ENCODE measurements around the gene SLC37A2. TPM values are rescaled to one million over a fixed set of nuclear protein-coding genes. Genes with fewer than 3 reads are reported as not detected.

SLC37A2 gene
- total and polyA plus RNA-seq, 2 of the 13 experiments (the other 11 are each of a cell fraction or from before 2014, with no cell fraction given): 4.6 to 7.1 TPM

DNA sequence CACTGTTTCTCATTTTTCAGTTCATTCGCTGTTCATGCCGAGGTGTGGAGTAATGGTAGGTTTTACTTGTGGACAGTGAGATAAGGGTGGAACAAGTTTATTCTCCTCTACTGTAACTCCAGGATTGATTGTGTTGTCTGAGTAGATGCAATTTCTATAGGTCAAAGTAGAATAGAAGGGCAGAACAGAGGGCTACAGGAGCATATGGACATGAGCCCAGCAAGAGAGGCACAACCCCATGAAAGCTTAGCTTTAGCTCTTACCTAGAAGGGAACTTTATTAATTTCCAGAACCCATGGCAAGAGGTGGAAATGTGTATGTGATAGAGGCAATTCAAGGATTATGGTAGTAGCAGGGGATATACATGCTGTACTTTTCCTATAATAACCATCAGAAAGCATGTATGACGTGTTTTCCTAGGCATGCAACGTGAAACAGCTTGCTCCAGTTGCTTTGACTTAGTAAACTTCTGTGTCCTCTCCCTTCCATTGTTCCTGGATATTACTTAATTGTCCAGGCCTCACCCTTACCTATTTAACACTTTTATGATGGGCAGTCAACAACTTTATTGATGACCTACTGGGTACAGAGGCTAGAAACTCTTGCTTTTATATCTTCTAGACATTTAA is 13.8 kb upstream of the SLC37A2 start:
- in situ Hi-C loops (cut with HindIII; ENCODE audit: extremely low pct_ligation_motif_present, low pct_unique_long_range_greater_than_20kb) (no loop called here), intact Hi-C loops (cut with micrococcal nuclease; ENCODE audit: unreplicated experiment) (no loop called here)
- Histone ChIP-seq H4K20me1 (ENCODE audit: insufficient read depth, low read length) (no peaks in the 10 kb centered on the region), H3K4me1 (ENCODE audit: insufficient read depth, low read length) (no peaks in the 10 kb centered on the region), H3K27me3 (ENCODE audit: control insufficient read depth in 1 of 2, insufficient read depth in 2 of 2, low read length in 2 of 2) (no peaks in the 10 kb centered on the region), H3K4me2 (ENCODE audit: low read depth, low read length) (no peak overlapping the region), H3K27ac (ENCODE audit: extremely low read length, insufficient read depth, low read length) (no peak overlapping the region), H2AFZ (ENCODE audit: low read length) (no peak overlapping the region), H3K36me3 (replicated peaks in 1 of 2; ENCODE audit: control insufficient read depth in 1 of 2, insufficient read depth in 2 of 2, low read length in 2 of 2) (no peaks in the 10 kb centered on the region), H3K9ac (ENCODE audit: insufficient read depth, low read depth, low read length) (no peak overlapping the region), H3K79me2 (ENCODE audit: insufficient read depth, low read length) (no peaks in the 10 kb centered on the region), H3K4me3 (replicated peaks in 1 of 3; ENCODE audit: insufficient read depth in 1 of 3, low read depth in 2 of 3, low read length in 3 of 3) (no peak overlapping the region), H3K9me3 (ENCODE audit: low read length) (no peaks in the 10 kb centered on the region)
- ATAC-seq (no peak), DNase-seq (ENCODE audit: low spot score) (no peak), FAIRE-seq (no peak)
- WGBS (ENCODE audit: low lambda C conversion rate): 91% methylated on average over 4 of the region's 4 CpGs
- TF ChIP-seq ZNF207 (IDR thresholded peaks at IDR 0.05; ENCODE audit: borderline replicate concordance) (no peak), TRIM24 (CRISPR knock-in tag; IDR thresholded peaks at IDR 0.05) (no peak), MED8 (CRISPR knock-in tag; IDR thresholded peaks at IDR 0.05; ENCODE audit: insufficient replicate concordance) (no peak), HDAC6 (IDR thresholded peaks at IDR 0.05; ENCODE audit: low read depth, low read length) (no peak), SMAD3 (CRISPR knock-in tag; IDR thresholded peaks at IDR 0.05) (no peak), SP140L (CRISPR knock-in tag; IDR thresholded peaks at IDR 0.05; ENCODE audit: borderline replicate concordance) (no peak), PHF8 (CRISPR knock-in tag; IDR thresholded peaks at IDR 0.05) (no peak), ZNF567 (CRISPR knock-in tag; IDR thresholded peaks at IDR 0.05; ENCODE audit: borderline replicate concordance) (no peak), PAF1 (CRISPR knock-in tag; IDR thresholded peaks at IDR 0.05) (no peak), HES4 (CRISPR knock-in tag; IDR thresholded peaks at IDR 0.05; ENCODE audit: borderline replicate concordance) (no peak), ZNF274 (CRISPR knock-in tag; IDR thresholded peaks at IDR 0.05) (no peak), ARNT (IDR thresholded peaks at IDR 0.05) (no peak), SP2 (CRISPR knock-in tag; IDR thresholded peaks at IDR 0.05) (no peak)
- ChIA-PET CTCF (ENCODE audit: low intra/inter-chr PET ratio, low total read pairs) (no interaction called here), POLR2A (no interaction called here)
- no TSS peak for BruUV-seq (replicated peaks)
